GM12874 (cell line): ENCODE measurements around the gene CACNB2.

Source experiments
- CTCF ChIP-seq: IDR thresholded peaks from 2 replicates; pipeline ENCODE4 v1.5.1; 2011; ENCODE audit warnings: low read depth, mild to moderate bottlenecking, control low read depth, low read length, moderate library complexity; ENCODE audit not compliant: insufficient read depth

CACNB2 gene

GRCh38 chr10:18508587-18508986 is 368.4 kb downstream of the CACNB2 start:
- no peak for TF ChIP-seq CTCF

- no peak for TF ChIP-seq CTCF
Observed at GRCh38 chr10:18514537-18514936, 374.3 kb downstream of the CACNB2 start.

DNA sequence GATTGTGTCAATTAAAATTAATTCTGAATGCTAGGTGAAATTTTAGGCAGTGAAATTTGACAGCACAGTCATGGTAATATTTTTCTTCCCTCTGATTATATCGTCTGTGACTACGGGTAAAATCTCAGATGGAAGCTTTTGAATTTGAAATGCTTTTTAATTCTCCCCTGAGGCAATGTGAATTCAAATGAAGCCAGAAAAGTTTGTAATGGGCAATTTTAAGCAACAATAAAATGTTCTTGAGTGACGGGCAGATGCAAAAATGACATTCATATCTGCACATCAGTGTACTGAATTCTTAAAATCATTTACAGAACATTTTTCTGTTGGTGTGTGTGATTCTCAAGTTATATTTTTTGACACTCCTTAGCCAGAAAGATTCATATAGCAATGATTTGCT is 376.6 kb downstream of the CACNB2 start:
- TF ChIP-seq CTCF, result no peak

DNA sequence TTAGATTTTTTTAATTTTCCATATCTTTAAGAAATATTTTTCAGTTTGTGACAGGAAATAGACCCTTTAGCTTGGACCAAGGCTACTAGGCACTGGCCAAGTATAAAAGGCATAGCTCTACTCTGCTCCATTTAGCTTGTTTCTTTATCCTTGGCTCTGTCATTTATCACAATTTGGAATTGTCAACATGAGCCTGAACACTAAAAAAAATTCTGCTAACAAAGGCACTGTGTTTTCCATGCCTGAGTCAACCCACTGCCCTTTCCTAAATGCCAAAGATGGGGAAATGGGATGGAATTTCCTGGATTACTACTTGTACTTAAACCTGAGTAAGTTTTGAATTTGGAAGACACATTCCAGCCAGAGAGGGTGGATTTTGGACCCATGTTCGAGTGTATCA is 382.8 kb downstream of the CACNB2 start:
- no peak for TF ChIP-seq CTCF

- no peak for TF ChIP-seq CTCF
Observed at GRCh38 chr10:18523858-18524257, 383.6 kb downstream of the CACNB2 start.

DNA sequence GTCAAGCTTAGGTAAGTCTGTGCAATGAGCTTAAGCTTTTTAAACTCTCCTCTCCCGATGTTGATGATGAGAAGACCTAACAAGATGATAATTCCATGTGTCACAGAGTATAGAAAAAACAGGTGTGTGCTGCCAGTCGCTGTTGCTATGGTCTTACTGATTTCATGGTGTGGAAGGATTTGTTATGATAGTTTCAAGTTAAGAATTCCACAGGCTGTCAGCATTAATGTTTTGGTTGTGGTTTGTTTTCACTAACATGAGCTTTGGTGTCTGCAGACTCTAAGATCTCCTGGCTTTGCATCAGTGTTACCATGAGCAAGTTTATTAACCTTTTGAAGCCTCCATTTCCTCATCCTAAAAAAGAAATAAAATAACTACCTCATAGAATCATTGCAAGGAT is 387.5 kb downstream of the CACNB2 start:
- no peak for TF ChIP-seq CTCF

DNA sequence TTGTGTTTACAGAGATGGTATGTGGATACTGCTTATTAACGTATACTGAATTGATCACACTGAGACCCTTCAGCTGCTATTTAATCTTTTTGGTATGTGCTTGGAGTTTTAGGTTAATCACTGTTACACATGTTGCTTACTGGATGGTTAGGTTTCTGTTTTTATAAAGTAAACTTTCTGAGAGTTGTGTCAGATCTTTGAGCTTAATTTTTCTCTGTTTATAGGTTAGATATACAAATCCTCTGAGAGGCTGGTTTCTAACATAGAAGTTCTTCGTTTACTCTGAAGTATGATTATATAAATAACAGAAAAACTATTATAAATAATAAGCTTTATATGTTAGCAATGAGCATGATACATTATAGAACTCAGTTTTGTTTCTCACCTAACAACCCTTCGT is 388.1 kb downstream of the CACNB2 start:
- no peak for TF ChIP-seq CTCF
